Sigmoid colon (tissue), 7 donors: ENCODE data around the gene KRT7. TPM values are rescaled to one million over a fixed set of nuclear protein-coding genes. Genes with fewer than 3 reads are reported as not detected.

Source experiments
- DNase-seq: peaks from one replicate; pipeline ENCODE4 v3.0.0-alpha.2; 2019
- H3K27ac ChIP-seq, 4 donors: fragments of 200-600 bp; sonication (generic); one replicate each; pipeline ENCODE4 v1.5.1; 2016 to 2019; ENCODE audit warnings: mild to moderate bottlenecking in 1 of 4
- H3K27me3 ChIP-seq, 3 donors: fragments of 200-600 bp; sonication (generic); one replicate each; pipeline ENCODE4 v1.5.1; 2019; ENCODE audit warnings: mild to moderate bottlenecking in 1 of 3
- H3K36me3 ChIP-seq, 4 donors: fragments of 200-600 bp; sonication (generic); one replicate each; pipeline ENCODE4 v1.5.1; 2016 to 2019
- H3K4me1 ChIP-seq, 4 donors: fragments of 200-600 bp; sonication (generic); one replicate each; pipeline ENCODE4 v1.5.1; 2017 to 2019
- H3K4me3 ChIP-seq, 4 donors: fragments of 200-600 bp; sonication (generic); one replicate each; pipeline ENCODE4 v1.5.1; 2017 to 2019; ENCODE audit warnings: mild to moderate bottlenecking in 2 of 4, moderate library complexity in 1 of 4
- H3K9me3 ChIP-seq, 4 donors: fragments of 200-600 bp in 3 of 4; sonication (generic) in 3 of 4; one replicate each; pipeline versions ENCODE4 v1.5.1 to v1.6.1; 2013 to 2019
- CTCF ChIP-seq, 4 experiments: fragments of 450-650 bp in 3 of 4; fragments of 200-600 bp in 1 of 4; IDR thresholded peaks; one replicate each; pipeline ENCODE4 v1.5.1; 2016 to 2019; ENCODE audit warnings: antibody characterized with exemption in 4 of 4, mild to moderate bottlenecking in 3 of 4, moderate library complexity in 2 of 4
- EP300 ChIP-seq, 4 donors: sonication (generic); formaldehyde crosslinking; IDR thresholded peaks; one replicate each; pipeline ENCODE4 v1.6.1; 2017; ENCODE audit warnings: antibody characterized with exemption in 4 of 4
- POLR2A ChIP-seq, 2 donors: fragments of 450-650 bp; IDR thresholded peaks; one replicate each; pipeline ENCODE4 v1.6.1; 2016; ENCODE audit warnings: antibody characterized with exemption in 2 of 2, mild to moderate bottlenecking in 2 of 2, moderate library complexity in 2 of 2
- POLR2AphosphoS5 ChIP-seq, 4 donors: sonication (generic); formaldehyde crosslinking; IDR thresholded peaks; one replicate each; pipeline ENCODE4 v1.6.1; 2017; ENCODE audit warnings: antibody characterized with exemption in 4 of 4
- WGBS, 2 donors: extraction: QIAGEN DNeasy Blood & Tissue Kit; methylation state at CpG; one replicate each; pipeline ENCODE4 v1.1.7; 2013; 5-methylcytosine and 5-hydroxymethylcytosine counted together
- intact Hi-C: fragments of 100-400 bp; cut with DNase I; formaldehyde crosslinking; loops from one replicate; pipeline ENCODE4 v1.15.1; 2023
- polyA plus RNA-seq, 3 donors: library from polyadenylated mRNA; stranded (reverse); fragments of 200-250 nt; gene quantifications; one replicate each; pipeline ENCODE4 v1.2.3, GENCODE V29; 2013
- total RNA-seq, 4 donors: library from RNA; depleted of rRNA; stranded (reverse); fragments of >200 nt; gene quantifications; one replicate each; pipeline ENCODE4 v1.1.0, GENCODE V29; 2016
- donor health status: healthy with polysubstance abuse.
- donor health status: Bipolar disorder and iron deficiency.
- donor health status: healthy.

KRT7 gene
- total and polyA plus RNA-seq, 7 donors = 0.27 to 12.0 (median 2.4) TPM; not detected in 2

DNA sequence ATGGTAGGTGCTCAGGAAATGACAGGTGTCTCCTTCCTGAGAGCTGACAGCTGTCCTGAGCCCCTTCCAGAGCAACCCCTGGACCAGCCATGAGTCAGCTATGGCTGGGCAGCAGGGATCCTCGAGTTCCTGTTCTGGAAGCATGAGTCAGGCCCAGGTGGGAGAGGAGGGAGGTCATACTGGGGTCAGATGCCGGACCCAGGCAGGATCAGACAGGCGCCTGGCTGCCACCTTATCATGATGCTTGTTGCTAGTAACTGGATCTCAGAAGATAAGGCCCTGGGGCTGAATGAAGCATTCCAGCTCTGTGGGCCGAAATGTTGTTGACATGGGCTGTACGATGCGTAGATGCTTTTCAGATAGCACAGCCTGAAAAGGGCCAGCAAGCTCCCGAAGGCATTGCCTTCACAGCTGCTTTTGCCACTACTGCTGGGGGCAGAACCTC lies 17.4 kb upstream of the KRT7 start:
- WGBS, 2 donors = 77 to 79% methylated on average over 7 of the region's 7 CpGs
- Histone ChIP-seq H3K36me3 (no peaks in the 10 kb centered on the region), H3K9me3 (no peaks in the 10 kb centered on the region), H3K27ac (no peak overlapping the region), H3K4me3 (no peak overlapping the region), H3K27me3 (peaks cover 0 to 2% (median 0%) of the 10 kb centered on the region in 3 donors), H3K4me1 (no peaks in the 10 kb centered on the region)
- intact Hi-C loops = no loop called here
- TF ChIP-seq POLR2A (IDR thresholded peaks at IDR 0.05) = no peak
- TF ChIP-seq EP300 (IDR thresholded peaks at IDR 0.05) = no peak
- peak in 2 of 4 donors; percentile 43 to 50 for TF ChIP-seq POLR2AphosphoS5 (IDR thresholded peaks at IDR 0.05)
- peak; percentile 45 for DNase-seq

DNA sequence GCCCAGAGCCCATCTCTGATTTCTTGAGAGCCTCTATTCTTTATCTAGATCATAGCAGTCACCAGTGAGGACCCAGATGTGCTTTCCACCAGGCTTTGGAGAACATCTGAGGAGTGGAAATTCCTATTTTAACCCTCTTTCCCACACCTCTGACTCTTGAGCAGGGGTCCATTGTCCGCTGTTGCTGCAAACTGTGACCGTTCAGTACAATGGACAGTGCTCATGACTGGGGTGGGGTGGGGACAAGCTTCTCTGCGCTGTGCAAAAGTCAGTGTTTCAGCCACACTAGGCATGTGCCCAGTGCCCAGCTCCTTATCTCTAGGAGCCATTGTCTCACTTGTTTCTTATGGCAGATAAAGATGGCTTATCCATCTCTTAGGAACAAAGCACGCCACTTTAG lies 16.9 kb upstream of the KRT7 start:
- intact Hi-C loops = no loop called here
- TF ChIP-seq POLR2AphosphoS5 (IDR thresholded peaks at IDR 0.05) (no peak), CTCF (IDR thresholded peaks at IDR 0.05) (no peak), EP300 (IDR thresholded peaks at IDR 0.05) (no peak), POLR2A (IDR thresholded peaks at IDR 0.05) (no peak)
- no peaks in the 10 kb centered on the region for H3K36me3 ChIP-seq
- H3K27me3 ChIP-seq = peaks cover 0 to 2% (median 0%) of the 10 kb centered on the region in 3 donors
- WGBS, 2 donors = 68 to 75% methylated on average over 4 of the region's 4 CpGs
- H3K27ac ChIP-seq = no peak overlapping the region
- no peaks in the 10 kb centered on the region for H3K4me1 ChIP-seq
- no peak overlapping the region for H3K4me3 ChIP-seq
- H3K9me3 ChIP-seq = no peaks in the 10 kb centered on the region
- peak; percentile 34 for DNase-seq

DNA sequence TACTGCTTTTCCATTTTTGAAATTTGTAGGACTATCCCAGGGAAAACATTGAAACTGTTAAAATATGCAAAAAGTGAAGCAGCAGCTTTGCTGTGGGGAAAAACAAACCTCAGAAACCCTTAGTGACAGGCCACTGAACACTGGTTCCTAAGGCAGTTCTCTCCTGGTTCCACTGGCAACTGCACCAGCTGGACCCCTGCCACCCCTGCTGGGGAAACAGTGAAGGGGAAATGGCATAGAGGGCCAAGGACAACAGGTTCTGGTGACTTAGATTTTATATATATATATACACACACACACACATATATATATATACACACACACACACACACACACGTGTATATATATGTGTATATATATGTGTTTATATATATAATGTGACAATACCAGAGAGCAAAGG lies 16.2 kb upstream of the KRT7 start:
- intact Hi-C loops = no loop called here
- Histone ChIP-seq H3K4me3 (no peak overlapping the region), H3K36me3 (no peaks in the 10 kb centered on the region), H3K27me3 (peaks cover 0 to 2% (median 0%) of the 10 kb centered on the region in 3 donors), H3K27ac (no peak overlapping the region), H3K4me1 (peaks cover 0 to under 1% (median 0%) of the 10 kb centered on the region in 4 donors), H3K9me3 (no peaks in the 10 kb centered on the region)
- DNase-seq = peak; percentile 39
- TF ChIP-seq POLR2A (IDR thresholded peaks at IDR 0.05) (no peak), CTCF (IDR thresholded peaks at IDR 0.05) (no peak), EP300 (IDR thresholded peaks at IDR 0.05) (no peak), POLR2AphosphoS5 (IDR thresholded peaks at IDR 0.05) (no peak)
- 9 to 30% methylated on average over 1 of the region's 1 CpG for WGBS, 2 donors

GRCh38 chr12:52217223-52217622 lies 15.8 kb upstream of the KRT7 start:
- peak; percentile 68 for DNase-seq
- Histone ChIP-seq H3K36me3 (no peaks in the 10 kb centered on the region), H3K4me1 (peaks cover 0 to 5% (median 0%) of the 10 kb centered on the region in 4 donors), H3K9me3 (no peaks in the 10 kb centered on the region), H3K4me3 (no peak overlapping the region), H3K27me3 (peaks cover 0 to 4% (median 2%) of the 10 kb centered on the region in 3 donors), H3K27ac (peak overlapping the region in 1 of 4 donors; percentile 20)
- WGBS, 2 donors = 7 to 35% methylated on average over 5 of the region's 5 CpGs
- intact Hi-C loops = no loop called here
- no peak for TF ChIP-seq POLR2AphosphoS5 (IDR thresholded peaks at IDR 0.05)
- no peak for TF ChIP-seq CTCF (IDR thresholded peaks at IDR 0.05)
- TF ChIP-seq EP300 (IDR thresholded peaks at IDR 0.05) = no peak
- TF ChIP-seq POLR2A (IDR thresholded peaks at IDR 0.05) = no peak

- TF ChIP-seq CTCF (IDR thresholded peaks at IDR 0.05) (no peak), POLR2AphosphoS5 (IDR thresholded peaks at IDR 0.05) (no peak)
- Histone ChIP-seq H3K27me3 (peaks cover 0 to 5% (median 2%) of the 10 kb centered on the region in 3 donors), H3K4me3 (no peak overlapping the region), H3K9me3 (no peaks in the 10 kb centered on the region), H3K4me1 (peaks cover 0 to 7% (median 0%) of the 10 kb centered on the region in 4 donors), H3K36me3 (no peaks in the 10 kb centered on the region), H3K27ac (no peak overlapping the region)
- no peak for DNase-seq
- intact Hi-C loops = no loop called here
- WGBS, 2 donors = 71 to 86% methylated on average over 4 of the region's 4 CpGs
Measured at GRCh38 chr12:52218001-52218400, 15.0 kb upstream of the KRT7 start.
